Measurements from ENCODE around the gene ABCA7. TPM values are rescaled to one million over a fixed set of nuclear protein-coding genes. Genes with fewer than 3 reads are reported as not detected.

Gene ABCA7
- polyA plus RNA-seq, 10 donors, result 4.8 to 29.3 (median 12.0) TPM

Other genes with a start within 250 kb of the ABCA7 start
- 100 to 1,000 TPM; 127 to 230 (median 138) TPM for gene PTBP1, start 242.7 kb upstream of the ABCA7 start, polyA plus RNA-seq (ENCODE audit: insufficient read length in 10 of 10)
- gene PLPPR3, start 218.2 kb upstream of the ABCA7 start, polyA plus RNA-seq (ENCODE audit: insufficient read length in 10 of 10), result 1 to 10 TPM in 1 of 10 donors, under 1 TPM in 9; 0.27 to 1.5 (median 0.68) TPM
- 1 to 10 TPM in 7 of 10 donors, under 1 TPM in 3; 0.35 to 3.0 (median 1.2) TPM for gene AZU1, start 212.3 kb upstream of the ABCA7 start, polyA plus RNA-seq (ENCODE audit: insufficient read length in 10 of 10)
- gene PRTN3, start 199.1 kb upstream of the ABCA7 start, polyA plus RNA-seq (ENCODE audit: insufficient read length in 10 of 10), result 1 to 10 TPM in 9 of 10 donors, under 1 TPM in 1; 0.89 to 6.4 (median 2.2) TPM
- 1 to 10 TPM in 1 of 10 donors, under 1 TPM in 9; 0.22 to 2.3 (median 0.60) TPM for gene ELANE, start 187.8 kb upstream of the ABCA7 start, polyA plus RNA-seq (ENCODE audit: insufficient read length in 10 of 10)
- gene CFD, start 180.4 kb upstream of the ABCA7 start, polyA plus RNA-seq (ENCODE audit: insufficient read length in 10 of 10), result 1 to 10 TPM; 1.0 to 5.4 (median 1.9) TPM
- gene MED16, start 146.9 kb upstream of the ABCA7 start, polyA plus RNA-seq (ENCODE audit: insufficient read length in 10 of 10), result 10 to 100 TPM; 26.6 to 41.5 (median 33.6) TPM
- gene RNU6-9, start 146.6 kb upstream of the ABCA7 start, polyA plus RNA-seq (ENCODE audit: insufficient read length in 10 of 10), result not detected
- gene R3HDM4, start 126.9 kb upstream of the ABCA7 start, polyA plus RNA-seq (ENCODE audit: insufficient read length in 10 of 10), result 10 to 100 TPM; 20.5 to 47.8 (median 30.2) TPM
- not detected for gene KISS1R, start 122.8 kb upstream of the ABCA7 start, polyA plus RNA-seq (ENCODE audit: insufficient read length in 10 of 10)
- 10 to 100 TPM in 6 of 10 donors, 1 to 10 TPM in 4; 6.9 to 13.1 (median 10.4) TPM for gene ARID3A, start 114.1 kb upstream of the ABCA7 start, polyA plus RNA-seq (ENCODE audit: insufficient read length in 10 of 10)
- gene WDR18, start 55.8 kb upstream of the ABCA7 start, polyA plus RNA-seq (ENCODE audit: insufficient read length in 10 of 10), result 10 to 100 TPM; 17.6 to 43.3 (median 24.5) TPM
- gene GRIN3B, start 39.7 kb upstream of the ABCA7 start, polyA plus RNA-seq (ENCODE audit: insufficient read length in 10 of 10), result under 1 TPM in 9 of 10 donors, not detected in 1; 0.13 to 0.35 (median 0.17) TPM
- gene TMEM259, start 19.0 kb upstream of the ABCA7 start, polyA plus RNA-seq (ENCODE audit: insufficient read length in 10 of 10), result 10 to 100 TPM; 51.8 to 91.2 (median 73.3) TPM
- gene RNU6-2, start 18.6 kb upstream of the ABCA7 start, polyA plus RNA-seq (ENCODE audit: insufficient read length in 10 of 10), result not detected
- 10 to 100 TPM; 40.4 to 84.7 (median 54.1) TPM for gene CNN2, start 13.5 kb upstream of the ABCA7 start, polyA plus RNA-seq (ENCODE audit: insufficient read length in 10 of 10)
- gene ARHGAP45, start 27.1 kb downstream of the ABCA7 start, polyA plus RNA-seq (ENCODE audit: insufficient read length in 10 of 10), result 10 to 100 TPM in 5 of 10 donors, 1 to 10 TPM in 5; 6.3 to 20.7 (median 10.1) TPM
- gene POLR2E, start 55.3 kb downstream of the ABCA7 start, polyA plus RNA-seq (ENCODE audit: insufficient read length in 10 of 10), result 100 to 1,000 TPM in 8 of 10 donors, 10 to 100 TPM in 2; 81.8 to 145 (median 110) TPM
- gene GPX4, start 63.9 kb downstream of the ABCA7 start, polyA plus RNA-seq (ENCODE audit: insufficient read length in 10 of 10), result 100 to 1,000 TPM; 117 to 183 (median 150) TPM
- 10 to 100 TPM in 5 of 10 donors, 1 to 10 TPM in 5; 6.1 to 14.5 (median 10.4) TPM for gene SBNO2, start 134.2 kb downstream of the ABCA7 start, polyA plus RNA-seq (ENCODE audit: insufficient read length in 10 of 10)
- gene STK11, start 165.7 kb downstream of the ABCA7 start, polyA plus RNA-seq (ENCODE audit: insufficient read length in 10 of 10), result 10 to 100 TPM; 37.8 to 53.7 (median 47.7) TPM
- gene CBARP, start 197.9 kb downstream of the ABCA7 start, polyA plus RNA-seq (ENCODE audit: insufficient read length in 10 of 10), result 1 to 10 TPM in 7 of 10 donors, under 1 TPM in 3; 0.97 to 2.7 (median 1.2) TPM
- 100 to 1,000 TPM; 114 to 184 (median 135) TPM for gene ATP5F1D, start 201.6 kb downstream of the ABCA7 start, polyA plus RNA-seq (ENCODE audit: insufficient read length in 10 of 10)
- 10 to 100 TPM; 27.7 to 44.0 (median 33.6) TPM for gene MIDN, start 208.5 kb downstream of the ABCA7 start, polyA plus RNA-seq (ENCODE audit: insufficient read length in 10 of 10)
- gene CIRBP, start 229.2 kb downstream of the ABCA7 start, polyA plus RNA-seq (ENCODE audit: insufficient read length in 10 of 10), result 100 to 1,000 TPM; 408 to 480 (median 436) TPM
- 10 to 100 TPM in 9 of 10 donors, 1 to 10 TPM in 1; 7.9 to 17.0 (median 14.3) TPM for gene FAM174C, start 235.4 kb downstream of the ABCA7 start, polyA plus RNA-seq (ENCODE audit: insufficient read length in 10 of 10)
- gene EFNA2, start 245.8 kb downstream of the ABCA7 start, polyA plus RNA-seq (ENCODE audit: insufficient read length in 10 of 10), result 1 to 10 TPM in 7 of 10 donors, under 1 TPM in 3; 0.29 to 2.4 (median 1.3) TPM

Data from muscle of back (tissue), 10 donors.